NT2/D1 (cell line): Measurements from ENCODE around the gene DYRK3.

Source experiments
- SUZ12 ChIP-seq: IDR thresholded peaks from 2 replicates; pipeline ENCODE4 v1.6.1; 2011; ENCODE audit not compliant: insufficient read length, insufficient read depth; ENCODE audit errors: extremely low read depth
- YY1 ChIP-seq: IDR thresholded peaks from 2 replicates; pipeline ENCODE4 v1.6.1; 2011; ENCODE audit not compliant: insufficient read length, insufficient read depth
- ZNF274 ChIP-seq: IDR thresholded peaks from 2 replicates; pipeline ENCODE4 v1.6.1; 2011; ENCODE audit warnings: mild to moderate bottlenecking, low read depth, low read length

DNA sequence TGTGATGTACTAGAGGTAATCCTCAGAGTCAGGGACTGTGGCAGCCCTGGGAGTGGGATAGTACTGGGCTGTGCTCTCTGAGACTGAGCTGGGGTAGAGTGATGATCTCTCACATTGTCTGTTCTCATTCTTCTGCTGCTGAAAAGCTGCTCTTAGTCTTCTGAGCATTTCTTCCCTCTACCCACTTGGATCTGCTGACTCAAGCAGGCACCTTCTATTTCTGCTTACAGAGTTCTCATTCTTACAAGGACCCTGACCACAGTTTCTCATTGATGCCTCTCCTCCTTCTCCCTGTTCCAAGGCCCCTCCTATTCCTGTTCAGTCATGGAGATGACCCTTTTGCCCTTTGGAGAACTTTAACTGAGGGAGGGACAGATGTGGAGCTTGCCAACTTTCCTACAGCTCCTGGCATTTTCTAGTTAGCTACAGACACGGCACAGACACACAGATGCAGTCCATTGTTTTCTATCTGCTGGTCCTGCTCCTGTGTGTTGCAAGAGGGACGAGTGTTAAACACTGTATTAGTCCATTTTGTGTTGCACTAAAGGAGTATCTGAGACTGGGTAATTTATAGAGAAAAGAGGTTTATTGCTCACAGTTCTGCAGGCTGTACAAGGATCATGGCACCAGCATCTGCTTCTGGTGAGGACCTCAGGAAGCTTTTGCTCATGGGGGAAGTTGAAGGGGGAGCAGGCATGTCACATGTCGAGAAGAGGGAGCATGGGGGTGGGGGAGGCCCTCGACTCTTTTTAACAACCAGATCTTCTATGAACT, 61.7 kb downstream of the DYRK3 start:
- TF ChIP-seq YY1 = no peak
- no peak for TF ChIP-seq ZNF274
- TF ChIP-seq SUZ12 = no peak
